ENCODE data around the gene LRSAM1. TPM values are rescaled to one million over a fixed set of nuclear protein-coding genes. Genes with fewer than 3 reads are reported as not detected.
A peak's percentile ranks its signal among the peaks of the same experiment; 100 is the strongest.

Gene LRSAM1
- total RNA-seq, 1 experiment from 2014 or later: 25.8 TPM

- H3K9me3 Mint-ChIP-seq (ENCODE audit: unreplicated experiment): no peaks in the 10 kb centered on the region
- H3K4me3 Mint-ChIP-seq (ENCODE audit: unreplicated experiment): peak overlapping the region; percentile 95
- peaks cover 78% of the 10 kb centered on the region for H3K36me3 Mint-ChIP-seq (ENCODE audit: insufficient read depth, unreplicated experiment)
- Histone ChIP-seq H3K4me1 (peaks cover 9% of the 10 kb centered on the region; the same call in 1 of the 2 replicates), H3K27me3 (replicated peaks; ENCODE audit: control insufficient read depth, insufficient read depth, low read length) (no peaks in the 10 kb centered on the region), H3K36me3 (ENCODE audit: control insufficient read depth, insufficient read depth, low read length) (peaks cover 7% of the 10 kb centered on the region), H3K9me3 (no peaks in the 10 kb centered on the region), H3K4me3 (ENCODE audit: low read depth, low read length) (peak overlapping the region; percentile 98)
- BruUV-seq (replicated peaks): no TSS peak
- DNase-seq: peak in 1 of 2 experiments; percentile 11
- peak overlapping the region; percentile 98 for H3K27ac Mint-ChIP-seq (ENCODE audit: unreplicated experiment)
- intact Hi-C loops (cut with micrococcal nuclease; ENCODE audit: unreplicated experiment): no loop called here
- peaks cover 3% of the 10 kb centered on the region for H3K27me3 Mint-ChIP-seq (ENCODE audit: insufficient read depth, unreplicated experiment)
- no peak for TF ChIP-seq CTCF (IDR thresholded peaks at IDR 0.05; ENCODE audit: insufficient read depth in 1 of 2, low read depth in 1 of 2, low read length in 1 of 2, severe bottlenecking in 1 of 2, unreplicated experiment in 1 of 2)
- peaks cover 12% of the 10 kb centered on the region for H3K4me1 Mint-ChIP-seq (ENCODE audit: low read depth, unreplicated experiment)
- ChIA-PET CTCF (no interaction called here), POLR2A (interaction anchor here (0.5 to 2.0 kb wide), 2 partner anchors 53 to 95 kb away, joined by 3 to 9 read pairs; partner anchors contain the start of gene SLC2A8)
Observed at GRCh38 chr9:127450243-127450760, 1.0 kb upstream of the LRSAM1 start.

GRCh38 chr9:127451608-127451857 is 223 bp downstream of the LRSAM1 start:
- DNase-seq: no peak
- Mint-ChIP-seq H3K4me3 (ENCODE audit: unreplicated experiment) (peak overlapping the region; percentile 95), H3K27me3 (ENCODE audit: insufficient read depth, unreplicated experiment) (peaks cover 3% of the 10 kb centered on the region), H3K4me1 (ENCODE audit: low read depth, unreplicated experiment) (peaks cover 18% of the 10 kb centered on the region), H3K27ac (ENCODE audit: unreplicated experiment) (peak overlapping the region; percentile 98), H3K9me3 (ENCODE audit: unreplicated experiment) (no peaks in the 10 kb centered on the region), H3K36me3 (ENCODE audit: insufficient read depth, unreplicated experiment) (peaks cover 75% of the 10 kb centered on the region)
- Histone ChIP-seq H3K9me3 (no peaks in the 10 kb centered on the region), H3K4me3 (ENCODE audit: low read depth, low read length) (peak overlapping the region; percentile 79), H3K27me3 (replicated peaks; ENCODE audit: control insufficient read depth, insufficient read depth, low read length) (no peaks in the 10 kb centered on the region), H3K36me3 (ENCODE audit: control insufficient read depth, insufficient read depth, low read length) (peaks cover 7% of the 10 kb centered on the region), H3K4me1 (peaks cover 9% of the 10 kb centered on the region; the same call in 1 of the 2 replicates)
- BruUV-seq (replicated peaks): no TSS peak
- ChIA-PET CTCF (interaction anchor here (0.5 to 2.0 kb wide), 2 partner anchors 91 to 466 kb away, joined by 3 to 6 read pairs; no protein-coding TSS in a partner anchor), POLR2A (interaction anchor here (0.6 to 2.0 kb wide), 8 partner anchors 27 to 1500 kb away, joined by 3 to 9 read pairs (median 4); partner anchors contain the start of genes SLC2A8 and ZNF79)
- no peak for TF ChIP-seq CTCF (IDR thresholded peaks at IDR 0.05; ENCODE audit: insufficient read depth in 1 of 2, low read depth in 1 of 2, low read length in 1 of 2, severe bottlenecking in 1 of 2, unreplicated experiment in 1 of 2)
- intact Hi-C loops (cut with micrococcal nuclease; ENCODE audit: unreplicated experiment): loop anchor here (1.0 kb wide), 1 partner anchor 27 kb away; the partner anchor contains the start of gene ZNF79

GRCh38 chr9:127451858-127452656 is 747 bp downstream of the LRSAM1 start:
- intact Hi-C loops (cut with micrococcal nuclease; ENCODE audit: unreplicated experiment): loop anchor here (1.0 kb wide), 1 partner anchor 28 kb away; the partner anchor contains the start of gene ZNF79
- POLR2A ChIA-PET: interaction anchor here (0.6 to 2.0 kb wide), 9 partner anchors 28 to 1499 kb away, joined by 3 to 9 read pairs (median 4); partner anchors contain the start of genes SLC2A8 and ZNF79
- peak overlapping the region; percentile 79 for H3K4me3 ChIP-seq (ENCODE audit: low read depth, low read length)
- no peaks in the 10 kb centered on the region for H3K9me3 ChIP-seq
- peaks cover 7% of the 10 kb centered on the region for H3K36me3 ChIP-seq (ENCODE audit: control insufficient read depth, insufficient read depth, low read length)
- H3K4me1 ChIP-seq: peaks cover 9% of the 10 kb centered on the region; the same call in 1 of the 2 replicates
- CTCF ChIA-PET: interaction anchor here (0.5 to 2.0 kb wide), 2 partner anchors 92 to 466 kb away, joined by 3 to 6 read pairs; no protein-coding TSS in a partner anchor
- TSS peak; percentile 56 for BruUV-seq (replicated peaks)
- peak; percentile 74 to 75 for DNase-seq
- Mint-ChIP-seq H3K4me3 (ENCODE audit: unreplicated experiment) (peak overlapping the region; percentile 95), H3K27me3 (ENCODE audit: insufficient read depth, unreplicated experiment) (peaks cover 3% of the 10 kb centered on the region), H3K9me3 (ENCODE audit: unreplicated experiment) (no peaks in the 10 kb centered on the region), H3K36me3 (ENCODE audit: insufficient read depth, unreplicated experiment) (peaks cover 75% of the 10 kb centered on the region), H3K4me1 (ENCODE audit: low read depth, unreplicated experiment) (peaks cover 18% of the 10 kb centered on the region), H3K27ac (ENCODE audit: unreplicated experiment) (peak overlapping the region; percentile 98)
- no peaks in the 10 kb centered on the region for H3K27me3 ChIP-seq (replicated peaks; ENCODE audit: control insufficient read depth, insufficient read depth, low read length)
- no peak for TF ChIP-seq CTCF (IDR thresholded peaks at IDR 0.05; ENCODE audit: insufficient read depth in 1 of 2, low read depth in 1 of 2, low read length in 1 of 2, severe bottlenecking in 1 of 2, unreplicated experiment in 1 of 2)

Data from Caco-2 (cell line).